Gastroesophageal sphincter (tissue), 3 donors: Measurements from ENCODE around the gene PAK1.

ENCODE experiments used
- POLR2AphosphoS5 ChIP-seq: sonication (generic); formaldehyde crosslinking; IDR thresholded peaks from one replicate; pipeline ENCODE4 v1.6.1; 2017; ENCODE audit warnings: antibody characterized with exemption
- TF ChIP-seq, protein P1 (sequence below), 4 experiments: fragments of 200-600 bp in 2 of 4; fragments of 450-650 bp in 2 of 4; sonication (generic) in 1 of 4; IDR thresholded peaks; one replicate each; pipeline ENCODE4 v1.5.1; 2017 to 2019; ENCODE audit warnings: antibody characterized with exemption in 4 of 4, mild to moderate bottlenecking in 2 of 4, moderate library complexity in 2 of 4

- TF ChIP-seq POLR2AphosphoS5 = no peak
- TF ChIP-seq, protein P1, sequence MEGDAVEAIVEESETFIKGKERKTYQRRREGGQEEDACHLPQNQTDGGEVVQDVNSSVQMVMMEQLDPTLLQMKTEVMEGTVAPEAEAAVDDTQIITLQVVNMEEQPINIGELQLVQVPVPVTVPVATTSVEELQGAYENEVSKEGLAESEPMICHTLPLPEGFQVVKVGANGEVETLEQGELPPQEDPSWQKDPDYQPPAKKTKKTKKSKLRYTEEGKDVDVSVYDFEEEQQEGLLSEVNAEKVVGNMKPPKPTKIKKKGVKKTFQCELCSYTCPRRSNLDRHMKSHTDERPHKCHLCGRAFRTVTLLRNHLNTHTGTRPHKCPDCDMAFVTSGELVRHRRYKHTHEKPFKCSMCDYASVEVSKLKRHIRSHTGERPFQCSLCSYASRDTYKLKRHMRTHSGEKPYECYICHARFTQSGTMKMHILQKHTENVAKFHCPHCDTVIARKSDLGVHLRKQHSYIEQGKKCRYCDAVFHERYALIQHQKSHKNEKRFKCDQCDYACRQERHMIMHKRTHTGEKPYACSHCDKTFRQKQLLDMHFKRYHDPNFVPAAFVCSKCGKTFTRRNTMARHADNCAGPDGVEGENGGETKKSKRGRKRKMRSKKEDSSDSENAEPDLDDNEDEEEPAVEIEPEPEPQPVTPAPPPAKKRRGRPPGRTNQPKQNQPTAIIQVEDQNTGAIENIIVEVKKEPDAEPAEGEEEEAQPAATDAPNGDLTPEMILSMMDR (IDR thresholded peaks at IDR 0.05) = no peak
These were observed 173.2 kb downstream of the PAK1 start for GRCh38 chr11:77300695-77301094.
